NCI-H446 treated with DMSO at 0.1 percent for 48 hours (cell line): ENCODE measurements around the gene PLCB1.

Experiments used
- DNase-seq: peaks from one replicate; lab custom pipeline; 2025; lab: John Stamatoyannopoulos, UW

The PLCB1 gene

DNA sequence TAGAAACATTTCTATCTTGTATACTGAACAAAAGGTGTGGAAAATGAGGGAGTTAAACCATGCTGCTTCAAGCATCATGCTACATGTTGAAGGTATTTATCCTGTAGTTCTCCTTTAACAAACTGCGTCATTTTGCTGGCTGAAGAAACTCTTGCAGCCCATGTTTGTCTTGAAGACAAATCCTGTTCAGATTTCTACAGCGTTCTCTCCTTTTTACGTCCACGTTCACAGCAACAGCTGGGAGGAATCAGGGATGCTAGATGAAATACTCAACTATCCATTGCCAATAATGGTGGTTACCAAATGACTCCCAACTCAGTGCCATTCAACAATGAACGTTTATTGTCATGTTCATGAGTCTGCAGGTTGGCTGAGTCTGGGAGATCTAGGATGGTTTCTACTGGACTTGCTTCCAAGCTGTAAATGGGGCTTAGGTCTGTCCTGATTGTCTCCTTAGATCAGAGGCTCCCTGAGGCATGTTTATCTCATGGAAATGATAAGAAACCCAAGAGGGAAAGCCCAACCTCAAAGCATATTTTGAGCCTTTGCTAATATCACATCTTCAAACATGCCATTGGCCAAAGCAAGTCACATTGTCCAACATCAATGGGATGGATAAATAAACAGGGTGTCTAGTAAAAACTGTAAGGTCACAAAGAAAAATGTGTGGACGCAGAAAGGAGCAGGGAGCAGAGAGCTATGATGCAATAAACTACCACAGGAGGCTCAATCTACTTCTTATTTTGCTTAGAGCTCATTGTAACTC lies 2.7 kb upstream of the PLCB1 start:
- no peak for DNase-seq

DNA sequence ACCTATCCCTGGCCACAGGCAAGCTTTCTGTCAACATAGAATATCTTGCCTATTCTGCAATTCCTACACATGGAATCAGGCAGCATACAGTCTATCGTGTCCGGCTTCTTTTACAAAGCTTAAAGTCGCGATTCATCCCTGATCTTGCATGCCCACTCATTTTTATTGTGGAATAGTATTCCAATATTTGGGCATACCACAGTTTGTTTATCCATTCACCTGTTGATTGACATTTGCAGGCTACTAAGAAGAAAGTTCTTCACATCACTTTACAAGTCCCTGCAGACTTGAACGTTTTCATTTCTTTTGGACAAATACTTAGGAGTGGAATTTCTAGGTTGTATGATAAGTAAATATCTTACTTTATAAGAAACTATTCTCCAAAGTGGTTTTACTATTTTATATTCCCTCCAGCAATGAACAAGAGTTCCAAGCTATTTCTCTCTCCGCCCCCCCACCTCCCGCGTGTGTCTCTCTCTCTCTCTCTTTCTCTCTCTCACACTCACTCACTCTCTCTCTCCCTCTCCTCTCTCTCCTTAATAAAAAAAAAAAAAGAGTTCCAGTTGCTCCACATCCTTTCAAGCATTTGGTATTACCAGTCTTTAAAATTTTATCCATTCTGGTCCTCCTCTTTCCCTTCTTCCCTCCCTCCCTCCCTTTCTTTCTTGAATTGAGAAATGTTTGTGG lies 1.1 kb upstream of the PLCB1 start:
- DNase-seq = no peak

DNA sequence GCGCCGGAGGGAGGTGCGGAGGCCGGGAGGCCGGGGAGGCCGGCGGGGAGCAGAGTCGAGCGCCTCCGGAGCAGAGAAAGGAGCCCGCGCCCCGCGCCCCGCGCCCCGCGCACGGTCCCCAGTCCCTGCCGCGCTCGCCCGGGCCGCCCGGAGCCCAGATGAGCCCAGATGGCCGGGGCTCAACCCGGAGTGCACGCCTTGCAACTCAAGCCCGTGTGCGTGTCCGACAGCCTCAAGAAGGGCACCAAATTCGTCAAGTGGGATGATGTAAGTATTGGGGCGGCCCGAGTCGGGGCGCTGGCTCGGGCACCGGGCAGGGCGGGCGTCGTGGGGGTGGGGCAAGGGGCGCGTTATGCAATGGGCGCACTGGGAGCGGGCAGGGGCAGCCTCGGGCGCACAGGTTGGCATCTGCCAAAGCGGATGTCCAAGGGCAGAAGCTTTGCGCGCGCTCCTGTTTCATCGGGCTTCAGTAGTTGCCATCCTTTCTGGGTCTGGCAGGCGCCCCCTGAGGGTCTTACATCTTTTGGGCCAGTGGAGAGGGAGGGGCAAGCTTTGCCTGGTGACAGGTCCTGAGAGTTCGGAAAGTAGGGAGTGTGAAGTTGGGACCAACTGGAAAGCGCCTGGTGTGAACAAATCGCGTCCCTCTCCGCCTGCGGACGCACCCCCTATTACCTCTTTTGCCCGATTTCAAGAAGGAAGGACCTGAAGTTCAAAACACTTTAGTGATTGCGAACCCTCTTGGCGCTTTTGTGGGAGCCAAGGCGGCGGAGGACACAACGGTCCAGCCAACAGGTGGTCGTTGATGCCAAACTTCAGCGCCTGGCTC lies 631 bp downstream of the PLCB1 start:
- no peak for DNase-seq

DNA sequence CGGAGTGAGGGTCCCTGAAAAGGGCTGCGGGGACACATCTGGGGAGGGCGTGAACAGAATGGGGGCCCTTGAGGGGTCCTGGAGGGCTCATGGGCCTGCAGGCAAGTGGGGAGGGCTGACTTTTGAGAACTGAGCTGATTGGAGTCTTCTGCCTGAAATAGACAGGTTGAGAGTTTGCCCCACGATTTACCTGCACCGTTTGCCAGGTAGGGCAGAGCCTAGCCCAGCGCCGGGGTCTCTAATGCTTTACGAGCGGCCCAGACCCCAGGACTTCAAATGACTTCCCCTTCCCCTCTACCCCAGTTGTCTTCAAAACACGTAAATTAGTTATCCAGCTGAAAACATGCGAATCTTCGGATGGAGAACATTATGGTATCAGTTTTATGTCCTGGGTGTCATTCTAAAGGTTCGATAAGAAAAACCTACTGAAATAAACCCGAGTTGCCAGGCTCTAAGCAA lies 1.3 kb downstream of the PLCB1 start:
- no peak for DNase-seq

DNA sequence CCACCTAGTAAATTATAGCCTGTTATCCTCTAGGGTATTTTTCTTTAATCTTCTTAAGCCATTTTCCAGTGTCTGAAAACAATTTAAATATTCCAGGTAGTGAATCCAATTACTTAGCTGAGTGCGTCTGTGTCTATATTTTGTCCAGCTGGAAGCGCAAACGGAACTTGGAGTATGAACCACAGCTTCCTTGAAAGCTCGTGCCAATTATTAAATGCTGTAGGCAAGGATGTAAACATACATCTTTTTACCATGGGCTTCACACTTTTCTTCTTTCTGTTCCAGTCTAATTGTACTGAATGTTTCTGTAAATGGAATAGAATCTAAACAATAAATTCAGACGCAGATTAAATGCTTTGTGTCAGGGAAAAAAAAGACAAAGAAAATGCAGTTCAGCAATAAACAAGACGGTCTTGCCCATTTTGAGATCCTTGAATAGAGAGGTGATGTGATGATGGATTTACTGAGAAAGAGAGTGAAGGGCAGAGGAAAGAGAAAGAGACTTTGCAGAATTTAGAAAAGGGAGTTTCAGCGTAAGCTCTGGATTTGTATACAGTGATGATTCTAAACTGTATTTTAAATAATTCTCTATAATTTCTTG lies 1.9 kb downstream of the PLCB1 start:
- no peak for DNase-seq

DNA sequence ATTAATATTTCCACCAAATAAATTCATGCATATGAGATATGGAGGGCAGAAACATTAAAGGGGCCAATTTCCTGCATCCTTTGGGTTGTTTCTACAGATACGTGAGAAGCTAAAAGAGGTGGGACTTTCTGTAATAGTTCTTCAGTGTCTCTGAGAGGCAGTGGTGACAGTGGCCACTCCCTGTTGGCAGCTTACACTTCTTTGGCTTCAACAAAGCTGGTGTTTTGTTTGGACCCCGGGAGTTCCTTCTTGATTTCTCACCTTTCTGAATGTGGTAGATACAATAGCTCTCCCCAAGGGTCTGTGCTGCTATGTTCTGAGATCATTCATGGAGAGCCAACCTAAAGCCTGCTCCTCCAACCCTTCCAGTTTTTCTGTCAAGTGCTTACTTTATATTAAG lies 7.8 kb downstream of the PLCB1 start:
- no peak for DNase-seq

DNA sequence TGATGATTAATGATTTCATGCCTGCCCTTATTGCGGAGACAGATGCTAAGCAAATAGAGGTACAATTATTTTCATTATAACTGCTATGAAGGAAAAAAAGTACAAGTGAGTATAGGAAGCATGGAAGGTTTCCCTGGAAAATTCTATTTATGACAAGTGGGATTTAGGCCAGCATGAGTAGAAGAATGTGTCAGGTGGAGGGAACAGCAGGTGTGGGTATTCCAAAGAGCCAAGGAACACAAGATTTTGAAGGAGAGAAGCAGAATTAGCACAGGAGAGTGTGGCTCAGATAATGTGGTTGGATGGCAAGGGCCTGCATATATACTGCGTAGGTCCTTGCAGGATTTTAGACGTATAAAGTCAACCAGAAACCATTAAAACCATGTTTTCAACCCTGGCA lies 11.4 kb downstream of the PLCB1 start:
- peak; percentile 24 for DNase-seq

DNA sequence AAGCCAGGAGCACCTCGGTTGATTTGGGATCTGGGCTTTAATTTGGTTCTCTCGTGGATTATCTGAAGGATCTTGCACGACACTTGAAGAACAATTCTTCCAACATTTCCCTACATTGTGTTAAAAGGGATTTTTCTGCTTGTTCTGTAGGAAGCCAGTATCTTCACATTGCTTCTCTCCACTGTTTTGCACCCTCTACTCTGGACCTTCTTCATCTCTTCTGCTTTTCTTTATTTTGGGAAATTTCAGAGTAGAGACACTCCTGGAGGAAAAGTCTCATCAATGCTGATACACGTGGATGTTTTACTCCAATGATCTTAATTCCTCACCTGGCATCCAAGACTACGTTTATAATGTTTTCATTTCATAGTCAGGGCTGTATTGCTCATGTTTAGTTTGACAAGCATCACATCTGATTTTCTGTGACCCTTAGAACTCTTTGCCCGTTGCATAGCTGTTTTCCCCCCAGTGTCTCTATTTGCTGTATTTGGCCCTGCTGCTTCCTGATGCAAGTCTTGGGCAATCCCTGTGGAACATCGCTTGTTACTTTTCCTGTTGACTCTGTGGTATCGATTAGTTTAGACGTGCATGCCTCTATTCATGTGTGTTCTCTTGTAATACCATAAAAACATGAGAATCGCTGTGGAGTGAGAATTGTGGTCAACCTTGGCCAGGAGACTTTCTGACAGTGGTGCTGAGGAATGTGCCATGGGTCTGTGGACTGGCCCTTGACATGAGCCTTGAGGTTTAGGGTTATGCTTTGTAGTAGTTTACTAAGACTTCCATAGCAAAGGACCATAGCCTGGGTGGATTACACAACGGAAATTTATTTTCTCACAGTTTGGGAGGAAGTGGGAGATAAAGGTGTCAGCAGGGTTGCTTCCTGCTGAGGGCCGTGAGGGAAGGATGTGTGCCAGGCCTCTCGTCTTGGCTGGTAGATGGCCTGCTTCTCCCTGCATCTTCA lies 12.5 kb downstream of the PLCB1 start:
- no peak for DNase-seq

DNA sequence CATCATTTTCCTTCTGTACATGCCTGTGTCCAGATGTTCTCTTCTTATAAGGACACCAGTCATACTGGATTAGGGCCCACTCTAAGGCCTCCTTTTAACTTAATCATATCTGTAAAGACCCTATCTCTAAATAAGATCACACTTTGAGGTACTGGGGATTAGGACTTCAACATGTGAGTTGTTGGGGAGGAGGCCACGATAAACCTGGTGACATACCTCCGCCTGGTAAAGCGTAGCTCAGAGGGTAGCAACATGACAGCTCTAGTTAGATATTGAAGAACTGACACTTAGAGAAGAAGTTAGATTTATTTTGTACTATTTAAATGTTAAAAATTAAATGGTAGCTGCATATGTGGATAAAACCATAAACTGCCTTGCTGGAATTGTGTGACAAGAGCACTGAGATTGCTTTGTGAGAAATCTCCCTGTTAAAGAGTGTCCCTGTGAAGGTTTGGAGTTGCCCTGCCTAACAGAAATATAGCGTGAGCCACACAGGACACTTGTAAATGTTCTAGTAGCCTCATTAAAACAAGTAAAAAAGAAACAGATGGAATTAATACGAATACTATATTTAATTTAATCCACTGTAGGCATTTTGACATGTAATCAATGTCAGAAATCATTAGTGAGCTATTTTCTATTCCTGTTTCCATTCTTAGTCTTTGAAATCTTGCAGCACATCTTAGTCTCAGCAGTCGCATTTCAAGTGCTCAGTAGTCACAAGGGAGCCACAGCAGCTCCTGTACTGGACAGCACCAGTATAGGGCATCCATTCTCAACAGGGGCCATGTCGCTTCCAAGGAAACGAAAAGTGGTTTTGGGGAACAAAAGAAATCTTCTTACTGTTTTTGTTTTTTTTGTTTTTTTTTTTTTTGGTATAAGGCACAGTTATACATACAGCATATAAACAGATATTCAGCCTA lies 13.4 kb downstream of the PLCB1 start:
- DNase-seq = no peak

DNA sequence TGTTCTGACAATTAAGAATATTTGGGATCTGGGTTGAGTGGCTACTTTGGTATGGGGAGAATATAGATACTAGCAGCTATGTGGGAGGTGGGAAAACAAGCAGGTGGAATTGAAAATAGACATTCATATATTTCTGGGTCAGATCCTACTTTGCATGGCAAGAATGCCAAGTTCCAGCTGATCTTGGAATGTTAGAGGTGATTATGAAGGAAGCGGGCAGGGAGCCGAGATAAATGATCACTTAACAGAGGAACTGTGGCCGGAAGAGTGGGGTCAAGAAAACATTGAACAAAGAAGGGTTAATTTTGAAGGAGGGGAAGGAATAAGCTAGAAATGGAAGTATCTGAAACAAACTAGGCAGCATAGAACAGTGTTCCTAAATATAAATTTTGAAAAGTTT lies 15.4 kb downstream of the PLCB1 start:
- DNase-seq = no peak

DNA sequence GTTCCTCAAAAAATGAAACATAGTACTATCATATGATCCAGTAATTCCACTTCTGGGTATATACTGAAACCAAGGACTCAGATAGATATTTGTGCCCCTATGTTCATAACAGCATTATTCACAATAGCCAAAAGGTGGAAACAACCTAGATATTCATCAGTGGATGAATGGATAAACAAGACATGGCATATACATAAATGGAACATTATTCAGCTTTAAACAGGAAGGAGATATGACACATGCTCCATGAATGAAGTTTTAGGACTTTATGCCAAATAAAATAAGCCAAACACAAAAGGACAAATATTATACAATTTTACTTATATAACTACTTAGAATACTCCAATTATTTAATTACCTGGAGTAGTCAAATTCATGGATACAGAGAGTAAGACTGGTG lies 16.4 kb downstream of the PLCB1 start:
- DNase-seq = no peak

DNA sequence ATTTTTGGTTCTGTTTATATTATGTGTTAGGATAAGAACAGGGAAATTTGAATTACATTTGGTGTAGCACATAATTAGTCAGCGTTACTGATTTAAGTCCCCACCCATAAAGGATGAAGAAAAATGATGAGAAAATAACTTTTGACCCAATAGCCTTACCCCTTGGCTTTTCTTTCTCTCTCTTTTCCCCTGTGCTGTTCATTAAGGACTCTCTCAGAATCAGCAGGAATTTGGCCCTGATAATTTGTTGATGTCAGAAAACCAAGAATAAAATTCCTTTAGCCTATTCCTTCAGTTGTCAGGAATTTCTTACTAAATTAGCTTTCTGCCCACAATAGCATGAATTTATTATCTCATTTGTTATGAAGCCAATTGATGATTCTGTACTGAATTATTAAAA lies 18.5 kb downstream of the PLCB1 start:
- no peak for DNase-seq

DNA sequence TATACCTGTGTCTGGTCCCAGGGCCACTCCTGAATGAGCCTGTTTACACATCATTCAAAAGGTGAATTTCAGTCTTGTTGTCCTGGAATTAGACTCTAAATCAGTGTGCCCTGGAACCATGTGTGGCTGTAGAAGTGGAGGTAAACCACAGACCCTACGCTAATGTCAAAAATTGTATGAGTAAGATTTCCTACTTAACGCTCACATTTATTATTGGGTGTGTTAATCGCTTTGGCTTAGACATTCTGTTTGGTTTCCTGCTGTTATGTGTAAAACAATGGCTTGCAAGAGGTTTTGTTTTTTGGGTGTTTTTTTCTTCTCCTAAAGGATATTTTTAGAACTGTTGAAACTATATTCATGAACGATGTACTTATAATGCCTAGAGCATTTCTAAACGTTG lies 19.3 kb downstream of the PLCB1 start:
- DNase-seq = no peak

DNA sequence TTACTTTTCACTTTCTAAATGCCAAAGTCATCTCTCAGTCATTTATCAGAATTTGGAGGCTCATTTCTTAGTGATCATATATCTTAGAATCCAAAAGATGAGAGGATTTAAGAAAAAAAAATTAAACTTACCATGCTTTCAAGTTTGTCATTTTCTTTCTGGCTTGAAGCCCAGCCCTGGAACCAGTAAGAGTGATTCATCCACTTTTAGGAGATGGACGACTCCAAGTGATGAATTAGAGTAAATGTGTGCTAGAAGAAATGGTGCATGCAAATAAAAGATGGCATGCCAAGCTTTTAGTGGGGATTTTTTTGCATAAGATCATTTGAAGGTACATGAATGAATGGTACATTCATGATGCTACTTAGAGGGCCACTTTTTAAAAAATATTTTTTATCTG lies 20.1 kb downstream of the PLCB1 start:
- peak; percentile 95 for DNase-seq

DNA sequence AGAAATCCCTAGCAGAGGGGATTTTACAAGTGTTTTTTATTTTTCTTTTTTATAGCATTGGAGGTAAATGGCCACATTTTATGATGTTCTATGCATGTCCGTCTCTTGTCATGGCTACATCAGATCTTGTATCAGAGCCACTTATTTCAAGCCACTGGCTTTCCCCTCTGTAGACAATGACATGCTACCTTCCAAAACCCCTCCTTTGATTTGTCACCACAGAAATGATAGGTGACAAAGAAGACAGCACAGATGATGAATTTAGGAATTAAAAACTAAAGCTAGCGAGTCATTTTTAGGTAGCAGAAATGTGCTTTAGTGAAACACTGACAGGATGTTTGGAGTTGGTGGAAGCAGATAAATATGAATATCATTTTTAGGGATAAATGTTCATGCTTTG lies 20.8 kb downstream of the PLCB1 start:
- no peak for DNase-seq

DNA sequence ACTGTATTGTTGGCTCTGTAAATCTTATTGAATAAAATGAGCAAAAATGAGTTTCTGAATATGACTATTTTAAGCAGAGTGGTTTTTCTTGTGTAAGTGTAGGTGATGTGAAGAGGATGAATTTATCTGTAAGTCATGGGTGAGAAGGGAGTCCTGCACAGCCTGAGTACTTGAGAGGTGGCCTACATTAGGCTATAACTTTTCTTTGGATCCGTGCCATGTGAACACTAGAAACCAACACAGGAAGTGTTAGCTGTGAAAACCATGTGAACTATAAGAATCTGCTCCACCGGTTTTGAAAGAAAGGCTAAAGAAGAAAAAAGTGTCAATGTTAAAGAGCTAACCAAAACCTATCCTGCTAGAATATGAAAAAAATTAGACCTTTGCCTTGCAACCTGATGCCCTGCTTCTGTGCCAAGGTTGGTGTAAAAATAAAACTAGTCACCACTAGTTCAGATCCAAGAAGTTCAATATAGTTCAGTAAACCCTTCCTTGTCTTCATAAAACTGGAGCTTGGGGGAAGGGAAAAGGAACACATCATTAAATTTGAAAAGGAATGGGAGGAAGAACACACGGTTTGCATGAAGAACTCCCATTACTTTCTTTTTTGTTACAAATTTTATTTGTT lies 21.3 kb downstream of the PLCB1 start:
- DNase-seq = peak; percentile 39

DNA sequence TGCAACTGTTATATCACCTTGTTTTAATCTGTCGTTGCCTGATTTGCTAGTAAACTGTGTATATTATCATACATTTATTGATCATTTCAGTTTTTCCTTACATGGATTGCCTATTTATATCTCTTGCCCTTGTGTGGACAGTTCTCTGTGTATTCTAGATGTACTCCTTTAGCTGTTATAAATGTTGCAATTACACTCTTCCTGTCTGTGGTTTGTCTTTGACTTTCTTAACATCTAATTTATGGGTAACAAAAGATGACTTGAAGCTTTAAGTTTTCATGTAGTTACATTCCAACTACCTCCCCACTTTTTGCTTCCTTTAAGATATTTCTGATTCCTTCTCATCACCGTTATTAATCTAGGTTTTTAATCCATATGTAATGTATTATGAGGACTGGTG lies 22.6 kb downstream of the PLCB1 start:
- no peak for DNase-seq

DNA sequence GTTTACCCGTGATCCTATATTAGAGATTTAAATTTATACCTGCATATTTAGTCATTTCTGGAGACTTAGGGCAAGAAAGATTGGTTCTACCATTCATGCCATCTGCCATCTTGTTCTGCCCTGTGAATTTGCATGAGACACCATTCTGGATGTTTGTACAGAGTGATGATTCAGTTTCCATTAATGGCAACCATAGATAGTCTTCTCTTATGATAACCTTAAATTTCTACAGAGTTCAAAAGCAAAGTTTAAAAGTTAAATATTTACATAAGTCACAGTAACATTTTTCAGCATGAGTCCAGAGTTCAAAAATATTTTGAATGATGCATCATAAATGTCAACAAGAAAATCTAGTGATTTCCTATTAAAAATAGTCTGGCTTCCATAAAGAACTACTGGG lies 23.2 kb downstream of the PLCB1 start:
- no peak for DNase-seq

DNA sequence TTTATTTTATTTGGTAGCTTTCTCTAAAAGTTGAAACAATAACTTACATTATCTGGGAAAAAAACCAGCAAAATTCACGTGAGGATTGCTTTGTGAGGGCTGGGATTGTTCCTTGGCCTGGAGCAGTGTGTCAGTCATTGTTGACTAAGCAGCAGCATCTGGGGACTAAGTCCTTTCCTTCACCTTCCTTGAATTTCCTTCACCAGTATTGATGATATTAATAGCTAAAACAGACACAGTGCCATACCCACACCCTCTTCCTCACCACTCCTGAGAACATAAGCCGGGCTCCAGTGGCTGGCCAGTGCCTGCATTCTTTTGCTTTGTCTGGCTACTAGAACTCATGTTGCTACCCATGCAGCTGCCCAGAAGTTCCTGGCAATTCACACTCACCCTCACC lies 23.7 kb downstream of the PLCB1 start:
- DNase-seq = peak; percentile 7
